B cell (primary cell): ENCODE measurements around the gene SCRN2. TPM values are rescaled to one million over a fixed set of nuclear protein-coding genes. Genes with fewer than 3 reads are reported as not detected.

Source experiments
- ATAC-seq: fragments of 200-7000 bp; cut with Tn5 transposase; one replicate; pipeline ENCODE4 v1.10.0; 2021; ENCODE audit warnings: low read depth, mild to moderate bottlenecking, moderate number of reproducible peaks, moderate library complexity
- CTCF ChIA-PET: fragments of 350-600 bp; sonication (Branson Sonifier 250); formaldehyde crosslinking; loops from one replicate; lab custom pipeline; 2021; ENCODE audit warnings: antibody characterized with exemption, inconsistent platforms; lab: Charles Lee
- POLR2A ChIA-PET: fragments of 350-600 bp; sonication (Branson Sonifier 250); formaldehyde crosslinking; loops from one replicate; lab custom pipeline; 2021; ENCODE audit warnings: antibody characterized with exemption; lab: Charles Lee
- DNase-seq: peaks from one replicate; pipeline ENCODE4 v3.0.0; 2013
- H2AFZ ChIP-seq: 2 replicates; pipeline ENCODE4 v1.6.1; 2012; ENCODE audit warnings: mild to moderate bottlenecking, low read depth, low read length; ENCODE audit not compliant: insufficient read depth, poor library complexity, severe bottlenecking
- H3K27ac ChIP-seq, 2 donors: 1 replicate in 1 of 2; 2 replicates in 1 of 2; pipeline ENCODE4 v1.5.1; 2012 to 2013; ENCODE audit warnings: low read length in 2 of 2, mild to moderate bottlenecking in 2 of 2, moderate library complexity in 1 of 2
- H3K27me3 ChIP-seq, 4 experiments: fragments of 200-600 bp in 1 of 4; sonication (generic) in 1 of 4; replicated peaks in 1 of 4; 1 replicate in 2 of 4; 2 replicates in 2 of 4; pipeline versions ENCODE4 v1.6.1 to v1.7.0; 2013 to 2016; ENCODE audit warnings: low read length in 3 of 4, mild to moderate bottlenecking in 2 of 4, mixed read lengths in 1 of 4, moderate library complexity in 1 of 4; ENCODE audit not compliant: insufficient read depth in 4 of 4, control insufficient read depth in 3 of 4; ENCODE audit errors: control extremely low read depth in 1 of 4
- H3K36me3 ChIP-seq, 2 experiments: replicated peaks in 1 of 2; 1 replicate in 1 of 2; 2 replicates in 1 of 2; pipeline versions ENCODE4 v1.6.1 to v1.7.1; 2013; ENCODE audit warnings: low read length in 1 of 2; ENCODE audit not compliant: insufficient read depth in 2 of 2, control insufficient read depth in 1 of 2; ENCODE audit errors: control extremely low read depth in 1 of 2, extremely low read depth in 1 of 2
- H3K4me1 ChIP-seq, 2 donors: fragments of 200-600 bp in 1 of 2; sonication (generic) in 1 of 2; 1 replicate in 1 of 2; 2 replicates in 1 of 2; pipeline versions ENCODE4 v1.5.1 to v1.6.1; 2013 to 2017; ENCODE audit warnings: low read length in 2 of 2; ENCODE audit not compliant: control insufficient read depth in 2 of 2, insufficient read depth in 2 of 2
- H3K4me2 ChIP-seq: replicated peaks from 2 replicates; pipeline ENCODE3; 2012; ENCODE audit warnings: mild to moderate bottlenecking, low read depth, low read length; ENCODE audit not compliant: poor library complexity, severe bottlenecking
- H3K4me3 ChIP-seq, 5 experiments: fragments of 200-600 bp in 1 of 5; sonication (generic) in 1 of 5; 1 replicate in 3 of 5; 2 replicates in 2 of 5; pipeline versions ENCODE4 v1.5.1 to v1.7.0; 2011 to 2016; ENCODE audit warnings: low read length in 4 of 5, mild to moderate bottlenecking in 4 of 5, low read depth in 2 of 5, control low read depth in 1 of 5, moderate library complexity in 1 of 5; ENCODE audit not compliant: insufficient read depth in 1 of 5; ENCODE audit errors: control extremely low read depth in 1 of 5, extremely low read depth in 1 of 5
- H3K79me2 ChIP-seq: fragments of 200-600 bp; sonication (generic); one replicate; pipeline ENCODE4 v1.6.0; 2016; ENCODE audit warnings: low read length; ENCODE audit not compliant: control insufficient read depth, insufficient read depth
- H3K9ac ChIP-seq: fragments of 200-600 bp; sonication (generic); 2 replicates; pipeline ENCODE4 v1.6.1; 2017; ENCODE audit warnings: mild to moderate bottlenecking, low read length, moderate library complexity
- H3K9me3 ChIP-seq, 3 donors: one replicate each; pipeline versions ENCODE4 v1.6.1 to v1.7.1; 2013; ENCODE audit warnings: low read length in 2 of 3; ENCODE audit not compliant: control insufficient read depth in 2 of 3, insufficient read depth in 1 of 3; ENCODE audit errors: control extremely low read depth in 1 of 3
- H4K20me1 ChIP-seq: 2 replicates; pipeline ENCODE4 v1.6.0; 2012; ENCODE audit warnings: mild to moderate bottlenecking, low read length; ENCODE audit not compliant: insufficient read depth, control insufficient read depth, poor library complexity, severe bottlenecking
- H3K27ac Mint-ChIP-seq: one replicate; pipeline ENCODE4 v1.8.0; 2021; ENCODE audit warnings: mixed read lengths
- H3K27me3 Mint-ChIP-seq: one replicate; pipeline ENCODE4 v1.8.0; 2021; ENCODE audit warnings: mixed read lengths
- H3K4me1 Mint-ChIP-seq: one replicate; pipeline ENCODE4 v1.8.0; 2021; ENCODE audit warnings: mixed read lengths
- H3K4me3 Mint-ChIP-seq: one replicate; pipeline ENCODE4 v1.8.0; 2021; ENCODE audit warnings: mixed read lengths
- H3K9me3 Mint-ChIP-seq: one replicate; pipeline ENCODE4 v1.8.0; 2022; ENCODE audit warnings: mixed read lengths; ENCODE audit not compliant: insufficient read depth
- CTCF ChIP-seq: fragments of 200-600 bp; IDR thresholded peaks from one replicate; pipeline ENCODE4 v1.8.0; 2022; ENCODE audit warnings: antibody characterized with exemption, mild to moderate bottlenecking
- EZH2 ChIP-seq: IDR thresholded peaks from 2 replicates; pipeline ENCODE4 v1.6.1; 2012; ENCODE audit warnings: borderline replicate concordance, low read depth, mild to moderate bottlenecking, moderate library complexity, low read length; ENCODE audit not compliant: insufficient read depth, poor library complexity, severe bottlenecking
- WGBS: methylation state at CpG from one replicate; pipeline ENCODE4 v1.1.5; 2013; ENCODE audit warnings: missing lambda C conversion rate; ENCODE audit not compliant: insufficient coverage; 5-methylcytosine and 5-hydroxymethylcytosine counted together
- intact Hi-C: fragments of 100-400 bp; cut with micrococcal nuclease; formaldehyde crosslinking; loops from one replicate; pipeline ENCODE4 v1.10.0; 2022
- polyA plus RNA-seq: library from polyadenylated mRNA; depleted of rRNA; stranded (reverse); fragments of >200 nt; gene quantifications from 2 replicates; pipeline ENCODE4 v1.2.3, GENCODE V29; 2012
- total RNA-seq, 2 donors: library from RNA; stranded (reverse); fragments of 120-200 nt in 1 of 2; gene quantifications; 1 replicate in 1 of 2; 2 replicates in 1 of 2; pipeline versions ENCODE4 v1.2.3 to v1.2.4, GENCODE V29; 2013 to 2022

The SCRN2 gene
- total and polyA plus RNA-seq, 2 donors (not counting 1 experiment from before 2014, with no cell fraction given): 47.8 to 71.9 TPM

- CTCF ChIA-PET: interaction anchor here (19.9 kb wide), 1 partner anchor 52 kb away, joined by 436 read pairs; the partner anchor contains the start of gene SP2
- Histone ChIP-seq H3K9ac (no peak overlapping the region), H3K27ac (no peak overlapping the region), H3K4me2 (no peak overlapping the region), H2AFZ (no peak overlapping the region), H4K20me1 (no peaks in the 10 kb centered on the region), H3K9me3 (no peaks in the 10 kb centered on the region), H3K36me3 (peaks cover 0 to 15% of the 10 kb centered on the region in 2 experiments), H3K79me2 (peaks cover 14% of the 10 kb centered on the region), H3K27me3 (no peaks in the 10 kb centered on the region), H3K4me3 (no peak overlapping the region), H3K4me1 (peaks cover 15 to 21% of the 10 kb centered on the region in 2 donors)
- Mint-ChIP-seq H3K9me3 (no peaks in the 10 kb centered on the region), H3K4me3 (no peak overlapping the region), H3K4me1 (peaks cover 25% of the 10 kb centered on the region), H3K27me3 (no peaks in the 10 kb centered on the region), H3K27ac (no peak overlapping the region)
- TF ChIP-seq EZH2: no peak
- no peak for TF ChIP-seq CTCF
- DNase-seq (no peak), ATAC-seq (no peak)
- 98% methylated on average over 5 of the region's 6 CpGs for WGBS
- intact Hi-C loops: no loop called here
- POLR2A ChIA-PET: interaction anchor here (0.7 kb wide), 1 partner anchor 93 kb away, joined by 6 read pairs; no protein-coding TSS in a partner anchor
These were observed 4.5 kb downstream of the SCRN2 start for GRCh38 chr17:47836601-47837000.

- H3K27me3 ChIP-seq: no peaks in the 10 kb centered on the region
- WGBS: no CpG with 5 or more reads among the region's 5 CpGs
- Mint-ChIP-seq H3K27ac (no peak overlapping the region), H3K9me3 (no peaks in the 10 kb centered on the region), H3K4me1 (peaks cover 29% of the 10 kb centered on the region), H3K27me3 (no peaks in the 10 kb centered on the region), H3K4me3 (no peak overlapping the region)
- H4K20me1 ChIP-seq: peaks cover 8% of the 10 kb centered on the region
- H3K36me3 ChIP-seq: peaks cover 0 to 15% of the 10 kb centered on the region in 2 experiments
- CTCF ChIA-PET: interaction anchor here (0.8 to 19.9 kb wide), 3 partner anchors 13 to 144 kb away, joined by 3 to 436 read pairs (median 4); partner anchors contain the start of genes OSBPL7 and SP2
- intact Hi-C loops: no loop called here
- H2AFZ ChIP-seq: no peak overlapping the region
- H3K9me3 ChIP-seq: no peaks in the 10 kb centered on the region
- POLR2A ChIA-PET: no interaction called here
- no peak overlapping the region for H3K4me3 ChIP-seq
- ATAC-seq (no peak), DNase-seq (no peak)
- no peak for TF ChIP-seq CTCF
- no peak for TF ChIP-seq EZH2
- peaks cover 19 to 21% of the 10 kb centered on the region in 2 donors for H3K4me1 ChIP-seq
- no peak overlapping the region for H3K9ac ChIP-seq
- H3K79me2 ChIP-seq: peaks cover 21% of the 10 kb centered on the region
- no peak overlapping the region for H3K4me2 ChIP-seq
- no peak overlapping the region for H3K27ac ChIP-seq
These were observed 6.3 kb downstream of the SCRN2 start for GRCh38 chr17:47834756-47835155.
